ENCODE measurements around the gene PTGER2. TPM values are rescaled to one million over a fixed set of nuclear protein-coding genes. Genes with fewer than 3 reads are reported as not detected.

The PTGER2 gene
- total RNA-seq, 4 donors from 2014 or later = 0.56 to 5.0 (median 1.5) TPM

- H3K27me3 ChIP-seq = no peaks in the 10 kb centered on the region
- H3K4me1 ChIP-seq = no peaks in the 10 kb centered on the region
- no peak overlapping the region for H3K4me3 ChIP-seq (replicated peaks in 1 of 3)
- H3K27ac ChIP-seq = no peak overlapping the region
- 81 to 84% methylated on average over 4 of the region's 4 CpGs for WGBS, 2 donors
- intact Hi-C loops (cut with DNase I) = no loop called here
- no peak for TF ChIP-seq POLR2A (IDR thresholded peaks at IDR 0.05)
- TF ChIP-seq, protein P1, sequence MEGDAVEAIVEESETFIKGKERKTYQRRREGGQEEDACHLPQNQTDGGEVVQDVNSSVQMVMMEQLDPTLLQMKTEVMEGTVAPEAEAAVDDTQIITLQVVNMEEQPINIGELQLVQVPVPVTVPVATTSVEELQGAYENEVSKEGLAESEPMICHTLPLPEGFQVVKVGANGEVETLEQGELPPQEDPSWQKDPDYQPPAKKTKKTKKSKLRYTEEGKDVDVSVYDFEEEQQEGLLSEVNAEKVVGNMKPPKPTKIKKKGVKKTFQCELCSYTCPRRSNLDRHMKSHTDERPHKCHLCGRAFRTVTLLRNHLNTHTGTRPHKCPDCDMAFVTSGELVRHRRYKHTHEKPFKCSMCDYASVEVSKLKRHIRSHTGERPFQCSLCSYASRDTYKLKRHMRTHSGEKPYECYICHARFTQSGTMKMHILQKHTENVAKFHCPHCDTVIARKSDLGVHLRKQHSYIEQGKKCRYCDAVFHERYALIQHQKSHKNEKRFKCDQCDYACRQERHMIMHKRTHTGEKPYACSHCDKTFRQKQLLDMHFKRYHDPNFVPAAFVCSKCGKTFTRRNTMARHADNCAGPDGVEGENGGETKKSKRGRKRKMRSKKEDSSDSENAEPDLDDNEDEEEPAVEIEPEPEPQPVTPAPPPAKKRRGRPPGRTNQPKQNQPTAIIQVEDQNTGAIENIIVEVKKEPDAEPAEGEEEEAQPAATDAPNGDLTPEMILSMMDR (IDR thresholded peaks at IDR 0.05) = no peak
- DNase-seq = no peak
- no peaks in the 10 kb centered on the region for H3K36me3 ChIP-seq
- H3K9me3 ChIP-seq = no peaks in the 10 kb centered on the region
Measured at GRCh38 chr14:52370406-52370935, 56.4 kb downstream of the PTGER2 start.

DNA sequence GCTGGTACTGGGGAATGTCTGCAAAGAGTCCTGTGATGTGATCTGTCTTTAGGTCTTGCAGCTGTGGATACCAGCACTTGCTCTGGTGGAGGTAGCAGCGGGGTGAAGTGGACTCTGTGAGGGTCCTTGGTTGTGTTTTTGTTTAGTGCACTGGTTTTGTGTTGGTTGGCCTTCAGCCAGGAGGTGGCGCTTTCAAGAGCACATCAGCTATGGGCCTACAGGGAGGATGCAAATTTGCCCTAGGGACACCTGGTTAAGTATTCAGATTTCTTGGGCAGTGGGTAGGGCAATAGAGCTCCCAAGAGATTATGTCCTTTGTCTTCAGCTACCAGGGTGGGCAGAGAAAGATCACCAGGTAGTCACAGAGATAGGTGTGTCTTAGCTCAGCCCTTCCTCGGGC is 63.8 kb downstream of the PTGER2 start:
- Histone ChIP-seq H3K4me1 (no peaks in the 10 kb centered on the region), H3K9me3 (no peaks in the 10 kb centered on the region), H3K36me3 (no peaks in the 10 kb centered on the region), H3K27ac (no peak overlapping the region), H3K27me3 (no peaks in the 10 kb centered on the region), H3K4me3 (replicated peaks in 1 of 3) (no peak overlapping the region)
- no peak for DNase-seq
- intact Hi-C loops (cut with DNase I) = no loop called here
- WGBS, 2 donors = 20 to 85% methylated on average over 1 to 3 of the region's 3 CpGs
- TF ChIP-seq POLR2A (IDR thresholded peaks at IDR 0.05) = no peak
- TF ChIP-seq, protein P1 (IDR thresholded peaks at IDR 0.05) = no peak

Other genes with a start within 250 kb of the PTGER2 start
- gene NID2, start 245.3 kb upstream of the PTGER2 start, total RNA-seq = 100 to 1,000 TPM; 115 to 207 (median 130) TPM
- gene PTGDR, start 46.6 kb upstream of the PTGER2 start, total RNA-seq = 1 to 10 TPM in 2 of 4 donors, under 1 TPM in 2; 0.54 to 1.2 (median 0.93) TPM
- 10 to 100 TPM in 1 of 4 donors, 1 to 10 TPM in 3; 3.7 to 14.1 (median 7.4) TPM for gene TXNDC16, start 238.2 kb downstream of the PTGER2 start, total RNA-seq
- gene GPR137C, start 238.5 kb downstream of the PTGER2 start, total RNA-seq = 1 to 10 TPM in 2 of 4 donors, under 1 TPM in 2; 0.20 to 1.4 (median 1.1) TPM